ENCODE data around the gene UBR2.

Gene UBR2

GRCh38 chr6:42627044-42627443 is 63.2 kb downstream of the UBR2 start:
- TF ChIP-seq MAX (IDR thresholded peaks at IDR 0.05) (no peak), EP300 (IDR thresholded peaks at IDR 0.05; ENCODE audit: borderline replicate concordance) (no peak), REST (IDR thresholded peaks at IDR 0.05; ENCODE audit: low read depth) (no peak), TCF12 (IDR thresholded peaks at IDR 0.05; ENCODE audit: low read depth) (no peak), USF1 (IDR thresholded peaks at IDR 0.05) (no peak), CEBPB (IDR thresholded peaks at IDR 0.05) (no peak), YY1 (IDR thresholded peaks at IDR 0.05; ENCODE audit: low read depth) (no peak), TAF1 (IDR thresholded peaks at IDR 0.05; ENCODE audit: low read depth) (no peak), FOXM1 (IDR thresholded peaks at IDR 0.05; ENCODE audit: borderline replicate concordance, low read depth) (no peak), EGR1 (IDR thresholded peaks at IDR 0.05) (no peak), RAD21 (IDR thresholded peaks at IDR 0.05; ENCODE audit: low read depth) (no peak)

GRCh38 chr6:42627674-42628073 is 63.8 kb downstream of the UBR2 start:
- no peak for TF ChIP-seq EP300 (IDR thresholded peaks at IDR 0.05; ENCODE audit: borderline replicate concordance)
- TF ChIP-seq FOXM1 (IDR thresholded peaks at IDR 0.05; ENCODE audit: borderline replicate concordance, low read depth): no peak
- no peak for TF ChIP-seq CREB1 (IDR thresholded peaks at IDR 0.05; ENCODE audit: low read depth)
- TF ChIP-seq NFIC (IDR thresholded peaks at IDR 0.05): no peak
- TF ChIP-seq EGR1 (IDR thresholded peaks at IDR 0.05): no peak
- TF ChIP-seq USF1 (IDR thresholded peaks at IDR 0.05): no peak
- TF ChIP-seq ZBTB7A (IDR thresholded peaks at IDR 0.05; ENCODE audit: low read depth): no peak
- no peak for TF ChIP-seq YY1 (IDR thresholded peaks at IDR 0.05; ENCODE audit: low read depth)
- TF ChIP-seq TEAD4 (IDR thresholded peaks at IDR 0.05): no peak
- TF ChIP-seq REST (IDR thresholded peaks at IDR 0.05; ENCODE audit: low read depth): no peak
- no peak for TF ChIP-seq CEBPB (IDR thresholded peaks at IDR 0.05)
- TF ChIP-seq RAD21 (IDR thresholded peaks at IDR 0.05; ENCODE audit: low read depth): no peak
- TF ChIP-seq TCF12 (IDR thresholded peaks at IDR 0.05; ENCODE audit: low read depth): no peak
- no peak for TF ChIP-seq MAX (IDR thresholded peaks at IDR 0.05)

GRCh38 chr6:42628604-42629003 is 64.8 kb downstream of the UBR2 start:
- no peak for TF ChIP-seq NFIC (IDR thresholded peaks at IDR 0.05)
- TF ChIP-seq TEAD4 (IDR thresholded peaks at IDR 0.05): no peak
- TF ChIP-seq RAD21 (IDR thresholded peaks at IDR 0.05; ENCODE audit: low read depth): no peak
- no peak for TF ChIP-seq TCF12 (IDR thresholded peaks at IDR 0.05; ENCODE audit: low read depth)
- TF ChIP-seq MAX (IDR thresholded peaks at IDR 0.05): no peak
- TF ChIP-seq USF1 (IDR thresholded peaks at IDR 0.05): no peak
- no peak for TF ChIP-seq FOXM1 (IDR thresholded peaks at IDR 0.05; ENCODE audit: borderline replicate concordance, low read depth)
- TF ChIP-seq EGR1 (IDR thresholded peaks at IDR 0.05): no peak
- no peak for TF ChIP-seq TAF1 (IDR thresholded peaks at IDR 0.05; ENCODE audit: low read depth)
- TF ChIP-seq REST (IDR thresholded peaks at IDR 0.05; ENCODE audit: low read depth): no peak

GRCh38 chr6:42629845-42630244 is 66.0 kb downstream of the UBR2 start:
- no peak for TF ChIP-seq TEAD4 (IDR thresholded peaks at IDR 0.05)
- no peak for TF ChIP-seq TAF1 (IDR thresholded peaks at IDR 0.05; ENCODE audit: low read depth)
- no peak for TF ChIP-seq FOXM1 (IDR thresholded peaks at IDR 0.05; ENCODE audit: borderline replicate concordance, low read depth)
- no peak for TF ChIP-seq EGR1 (IDR thresholded peaks at IDR 0.05)
- no peak for TF ChIP-seq REST (IDR thresholded peaks at IDR 0.05; ENCODE audit: low read depth)
- TF ChIP-seq YY1 (IDR thresholded peaks at IDR 0.05; ENCODE audit: low read depth): no peak
- TF ChIP-seq USF1 (IDR thresholded peaks at IDR 0.05): no peak
- TF ChIP-seq ZBTB7A (IDR thresholded peaks at IDR 0.05; ENCODE audit: low read depth): no peak
